IMR-90 (cell line): Measurements from ENCODE around the gene PIK3CA. TPM values are rescaled to one million over a fixed set of nuclear protein-coding genes. Genes with fewer than 3 reads are reported as not detected.

ENCODE experiments used
- microRNA-seq, 2 experiments: library from miRNA; stranded (forward) in 1 of 2; unstranded in 1 of 2; fragments of 10-50 nt in 1 of 2; fragments of <30 nt in 1 of 2; gene quantifications in 1 of 2; microRNA quantifications in 1 of 2; one replicate each; pipeline versions ENCODE3 to v1.1.0; 2013 to 2020; ENCODE audit not compliant: insufficient read depth in 1 of 2, insufficient read length in 1 of 2, unreplicated experiment in 1 of 2
- polyA plus RNA-seq, 3 experiments: library from polyadenylated mRNA; depleted of rRNA; stranded (reverse); fragments of >200 nt; gene quantifications; 2 replicates each; pipeline ENCODE4 v1.2.3, GENCODE V29; 2012; ENCODE audit warnings: low replicate concordance in 1 of 3
- small RNA-seq, 5 experiments: library from RNA; depleted of rRNA; stranded (forward); fragments of <200 nt; gene quantifications; one replicate each; pipeline ENCODE3, GENCODE V24; 2012
- total RNA-seq: library from RNA; depleted of rRNA; stranded (reverse); fragments of >200 nt; gene quantifications from 2 replicates; pipeline ENCODE4 v1.2.3, GENCODE V29; 2012; rRNA removed

Gene PIK3CA
- total and polyA plus RNA-seq, 2 of the 4 experiments (the other 2 are of a cell fraction): 5.7 to 22.4 TPM

Small RNAs within 50 kb of the gene (microRNA-seq; reads per million reads assigned to microRNA genes)
- not detected for gene RF00402 (ENCODE audit: insufficient read depth, insufficient read length)

Small RNAs within 50 kb of the gene (small RNA-seq; reads per million reads assigned to genes)
- 0 reads per million in 5 experiments for gene RF00402

Other genes with a start within 250 kb of the PIK3CA start
- gene ZMAT3, start 76.5 kb upstream of the PIK3CA start, total RNA-seq: 11.7 and 21.7 TPM in 2 replicates
- 14.1 and 14.3 TPM in 2 replicates for gene ZMAT3, start 76.5 kb upstream of the PIK3CA start, polyA plus RNA-seq (2012; rRNA removed)
- gene KCNMB3, start 102.8 kb downstream of the PIK3CA start, total RNA-seq: 0.72 and 0.83 TPM in 2 replicates
- gene KCNMB3, start 102.8 kb downstream of the PIK3CA start, polyA plus RNA-seq (2012; rRNA removed): 0.59 and 1.2 TPM in 2 replicates
- gene ZNF639, start 174.7 kb downstream of the PIK3CA start, total RNA-seq: 50.5 and 57.8 TPM in 2 replicates
- 12.9 and 15.9 TPM in 2 replicates for gene ZNF639, start 174.7 kb downstream of the PIK3CA start, polyA plus RNA-seq (2012; rRNA removed)
- 40.3 and 75.0 TPM in 2 replicates for gene MFN1, start 199.4 kb downstream of the PIK3CA start, total RNA-seq
- 17.3 and 23.6 TPM in 2 replicates for gene MFN1, start 199.4 kb downstream of the PIK3CA start, polyA plus RNA-seq (2012; rRNA removed)